Gastroesophageal sphincter (tissue), 3 donors: ENCODE data around the gene IL1RAP.

ENCODE experiments used
- POLR2A ChIP-seq, 2 donors: fragments of 450-650 bp; IDR thresholded peaks; one replicate each; pipeline ENCODE4 v1.6.1; 2017; ENCODE audit warnings: antibody characterized with exemption in 2 of 2, mild to moderate bottlenecking in 2 of 2, moderate library complexity in 1 of 2
- TF ChIP-seq, protein P1 (sequence below), 4 experiments: fragments of 200-600 bp in 2 of 4; fragments of 450-650 bp in 2 of 4; sonication (generic) in 1 of 4; IDR thresholded peaks; one replicate each; pipeline ENCODE4 v1.5.1; 2017 to 2019; ENCODE audit warnings: antibody characterized with exemption in 4 of 4, mild to moderate bottlenecking in 2 of 4, moderate library complexity in 2 of 4

GRCh38 chr3:190502946-190503345, 10.9 kb upstream of the IL1RAP start:
- TF ChIP-seq, protein P1, sequence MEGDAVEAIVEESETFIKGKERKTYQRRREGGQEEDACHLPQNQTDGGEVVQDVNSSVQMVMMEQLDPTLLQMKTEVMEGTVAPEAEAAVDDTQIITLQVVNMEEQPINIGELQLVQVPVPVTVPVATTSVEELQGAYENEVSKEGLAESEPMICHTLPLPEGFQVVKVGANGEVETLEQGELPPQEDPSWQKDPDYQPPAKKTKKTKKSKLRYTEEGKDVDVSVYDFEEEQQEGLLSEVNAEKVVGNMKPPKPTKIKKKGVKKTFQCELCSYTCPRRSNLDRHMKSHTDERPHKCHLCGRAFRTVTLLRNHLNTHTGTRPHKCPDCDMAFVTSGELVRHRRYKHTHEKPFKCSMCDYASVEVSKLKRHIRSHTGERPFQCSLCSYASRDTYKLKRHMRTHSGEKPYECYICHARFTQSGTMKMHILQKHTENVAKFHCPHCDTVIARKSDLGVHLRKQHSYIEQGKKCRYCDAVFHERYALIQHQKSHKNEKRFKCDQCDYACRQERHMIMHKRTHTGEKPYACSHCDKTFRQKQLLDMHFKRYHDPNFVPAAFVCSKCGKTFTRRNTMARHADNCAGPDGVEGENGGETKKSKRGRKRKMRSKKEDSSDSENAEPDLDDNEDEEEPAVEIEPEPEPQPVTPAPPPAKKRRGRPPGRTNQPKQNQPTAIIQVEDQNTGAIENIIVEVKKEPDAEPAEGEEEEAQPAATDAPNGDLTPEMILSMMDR (IDR thresholded peaks at IDR 0.05) = no peak
- no peak for TF ChIP-seq POLR2A (IDR thresholded peaks at IDR 0.05)
